Suprapubic skin (tissue), 4 donors: ENCODE data around the gene ACOX3.

ENCODE experiments used
- CTCF ChIP-seq, 2 donors: fragments of 200-600 bp in 1 of 2; fragments of 450-650 bp in 1 of 2; sonication (generic) in 1 of 2; IDR thresholded peaks; one replicate each; pipeline ENCODE4 v1.5.1; 2016 to 2019; ENCODE audit warnings: antibody characterized with exemption in 2 of 2, mild to moderate bottlenecking in 1 of 2, moderate library complexity in 1 of 2
- POLR2A ChIP-seq, 2 donors: fragments of 450-650 bp; IDR thresholded peaks; one replicate each; pipeline ENCODE4 v1.6.1; 2017; ENCODE audit warnings: antibody characterized with exemption in 2 of 2, mild to moderate bottlenecking in 2 of 2, moderate library complexity in 2 of 2
- POLR2AphosphoS5 ChIP-seq, 3 donors: sonication (generic); formaldehyde crosslinking; IDR thresholded peaks; one replicate each; pipeline ENCODE4 v1.6.1; 2017; ENCODE audit warnings: antibody characterized with exemption in 3 of 3

- TF ChIP-seq CTCF (IDR thresholded peaks at IDR 0.05) (no peak), POLR2A (IDR thresholded peaks at IDR 0.05) (no peak), POLR2AphosphoS5 (IDR thresholded peaks at IDR 0.05) (no peak)
These were observed 33.5 kb upstream of the ACOX3 start for GRCh38 chr4:8473920-8474590.
